GM12878 (cell line): Measurements from ENCODE around the gene SAMSN1. TPM values are rescaled to one million over a fixed set of nuclear protein-coding genes. Genes with fewer than 3 reads are reported as not detected.

ENCODE experiments used
- ATAC-seq: fragments of 200-7000 bp; cut with Tn5 transposase; 3 replicates; pipeline ENCODE4 v1.9.1; 2020; ENCODE audit warnings: mild to moderate bottlenecking, moderate library complexity
- BruUV-seq: library from RNA; stranded (reverse); fragments of 400-500 nt; replicated peaks from 2 replicates; lab custom pipeline; 2021; lab: Mats Ljungman, UMichigan
- CTCF ChIA-PET: fragments of 300-600 bp; sonication (Branson Sonifier 250); formaldehyde crosslinking; extraction: SDS; loops from one replicate; lab custom pipeline; 2021; ENCODE audit warnings: inconsistent platforms; lab: Yijun Ruan, JAX
- POLR2A ChIA-PET: fragments of 350-600 bp; formaldehyde crosslinking; extraction: SDS; loops from one replicate; lab custom pipeline; 2021; ENCODE audit warnings: inconsistent platforms; lab: Charles Lee
- RAD21 ChIA-PET: fragments of 300-600 bp; sonication (Branson Sonifier 250); formaldehyde crosslinking; loops from one replicate; lab custom pipeline; 2023; ENCODE audit warnings: antibody characterized with exemption; ENCODE audit not compliant: unreplicated experiment; lab: Charles Lee
- SMC1A ChIA-PET: fragments of 300-600 bp; sonication (Branson Sonifier 250); formaldehyde crosslinking; loops from one replicate; lab custom pipeline; 2023; ENCODE audit not compliant: unreplicated experiment, uncharacterized antibody; lab: Charles Lee
- DNase-seq: peaks from one replicate; pipeline ENCODE4 v3.0.0-alpha.2; 2011; ENCODE audit warnings: low read depth, low spot score
- FAIRE-seq: peaks from 3 replicates; lab custom pipeline; 2011; peaks lifted over from hg19 to GRCh38; lab: Jason Lieb, UNC
- H2AFZ ChIP-seq: 2 replicates; pipeline ENCODE4 v1.6.0; 2011; ENCODE audit warnings: low read depth, low read length, control low read depth; ENCODE audit not compliant: control insufficient read depth
- H3K27ac ChIP-seq: 2 replicates; pipeline ENCODE4 v1.5.1; 2011; ENCODE audit warnings: control low read depth; ENCODE audit not compliant: control insufficient read depth, insufficient read depth
- H3K27me3 ChIP-seq, 2 experiments: replicated peaks in 1 of 2; 2 replicates each; pipeline versions ENCODE4 v1.6.0 to v1.6.1; 2011; ENCODE audit warnings: low read length in 1 of 2; ENCODE audit not compliant: control insufficient read depth in 2 of 2, insufficient read depth in 2 of 2
- H3K36me3 ChIP-seq, 2 experiments: 2 replicates each; pipeline ENCODE4 v1.5.1; 2011; ENCODE audit warnings: low read length in 1 of 2; ENCODE audit not compliant: control insufficient read depth in 2 of 2, insufficient read depth in 2 of 2
- H3K4me1 ChIP-seq: 2 replicates; pipeline ENCODE4 v1.6.1; 2011; ENCODE audit warnings: mild to moderate bottlenecking, low read length, moderate library complexity, mixed read lengths; ENCODE audit not compliant: control insufficient read depth, insufficient read depth
- H3K4me2 ChIP-seq: 2 replicates; pipeline ENCODE4 v1.6.0; 2011; ENCODE audit warnings: control low read depth; ENCODE audit not compliant: control insufficient read depth, insufficient read depth
- H3K4me3 ChIP-seq: fragments of 200-600 bp; sonication (generic); 2 replicates; pipeline ENCODE4 v1.5.1; 2016
- H3K79me2 ChIP-seq: 2 replicates; pipeline ENCODE4 v1.6.0; 2011; ENCODE audit warnings: low read length; ENCODE audit not compliant: control insufficient read depth, insufficient read depth
- H3K9ac ChIP-seq: 2 replicates; pipeline ENCODE4 v1.8.0; 2011; ENCODE audit warnings: low read length, control low read depth, mixed read lengths; ENCODE audit not compliant: control insufficient read depth, insufficient read depth
- H3K9me3 ChIP-seq: replicated peaks from 3 replicates; pipeline ENCODE4 v1.5.1; 2011; ENCODE audit warnings: mild to moderate bottlenecking, low read length; ENCODE audit not compliant: control insufficient read depth, insufficient read depth
- H4K20me1 ChIP-seq: 2 replicates; pipeline ENCODE4 v1.6.0; 2011; ENCODE audit not compliant: control insufficient read depth, insufficient read depth
- ATF7 ChIP-seq: fragments of 450-650 bp; IDR thresholded peaks from 2 replicates; pipeline ENCODE4 v1.6.1; 2016; ENCODE audit warnings: low read depth, mild to moderate bottlenecking
- BRCA1 ChIP-seq: IDR thresholded peaks from 2 replicates; pipeline ENCODE4 v1.6.1; 2011; ENCODE audit warnings: low read depth, low read length, improper control_type of control experiment
- DPF2 ChIP-seq: fragments of 450-650 bp; IDR thresholded peaks from 2 replicates; pipeline ENCODE4 v1.6.1; 2017; ENCODE audit warnings: mild to moderate bottlenecking
- FOS ChIP-seq: IDR thresholded peaks from 3 replicates; pipeline ENCODE4 v1.6.1; 2011; ENCODE audit warnings: borderline replicate concordance; ENCODE audit not compliant: insufficient read length; ENCODE audit errors: extremely low read depth
- KDM1A ChIP-seq: fragments of 200-600 bp; sonication (generic); IDR thresholded peaks from 2 replicates; pipeline ENCODE4 v1.6.1; 2016; ENCODE audit warnings: borderline replicate concordance
- KLF5 ChIP-seq: fragments of 450-650 bp; IDR thresholded peaks from 2 replicates; pipeline ENCODE4 v1.6.1; 2014; ENCODE audit warnings: mild to moderate bottlenecking; ENCODE audit not compliant: partially characterized antibody
- MYB ChIP-seq: fragments of 150-350 bp; IDR thresholded peaks from 2 replicates; pipeline ENCODE4 v1.6.1; 2014; ENCODE audit warnings: mild to moderate bottlenecking, low read depth, low read length, borderline replicate concordance
- STAT1 ChIP-seq: fragments of 450-650 bp; conservative IDR thresholded peaks from 2 replicates; pipeline ENCODE4 v1.6.1; 2014; ENCODE audit warnings: antibody characterized with exemption, mild to moderate bottlenecking
- SUPT20H ChIP-seq: IDR thresholded peaks from 2 replicates; pipeline ENCODE4 v1.6.1; 2011; ENCODE audit warnings: low read depth, mild to moderate bottlenecking, low read length, moderate library complexity, borderline replicate concordance; ENCODE audit not compliant: control insufficient read depth
- TAF1 ChIP-seq: IDR thresholded peaks from 2 replicates; pipeline ENCODE4 v1.6.1; 2011; ENCODE audit warnings: mild to moderate bottlenecking, low read depth, low read length, borderline replicate concordance
- ZNF207 ChIP-seq: fragments of 450-650 bp; IDR thresholded peaks from 2 replicates; pipeline ENCODE4 v1.6.1; 2014; ENCODE audit warnings: antibody characterized with exemption, mild to moderate bottlenecking, borderline replicate concordance
- WGBS: methylation state at CpG from one replicate; pipeline ENCODE4 v1.1.6; 2016; ENCODE audit warnings: low lambda C conversion rate; ENCODE audit not compliant: insufficient replicate concordance, insufficient coverage; ENCODE audit errors: missing lambda C conversion rate; 5-methylcytosine and 5-hydroxymethylcytosine counted together
- in situ Hi-C: fragments of 300-500 bp; cut with MboI; formaldehyde crosslinking; loops from 9 replicates; pipeline ENCODE4 v1.14.3; 2018; ENCODE audit warnings: mixed read lengths
- intact Hi-C: fragments of 100-400 bp; cut with micrococcal nuclease; formaldehyde crosslinking; loops from one replicate; pipeline ENCODE4 v1.14.2; 2022; ENCODE audit not compliant: unreplicated experiment
- polyA plus RNA-seq, 11 experiments: library from polyadenylated mRNA; depleted of rRNA in 4 of 11; unstranded in 6 of 11; stranded (reverse) in 5 of 11; fragments of >200 nt; fragmentation: Nextera tagmentation in 4 of 11; fragmentation: Illumina TruSeq in 1 of 11; extraction: Ambion mirVana in 4 of 11; extraction: Trizol in 1 of 11; gene quantifications; 1 replicate in 1 of 11; 2 replicates in 10 of 11; pipeline versions ENCODE4 v1.2.1 to v1.2.3, GENCODE V29; 2011 to 2016; ENCODE audit warnings: inconsistent platforms in 2 of 11, missing spikeins in 2 of 11, low read depth in 1 of 11
- total RNA-seq, 4 experiments: library from RNA; depleted of rRNA in 3 of 4; stranded (reverse); fragments of >200 nt in 3 of 4; fragmentation: Illumina TruSeq in 1 of 4; extraction: Trizol in 1 of 4; gene quantifications; 2 replicates each; pipeline versions ENCODE4 v1.2.1 to v1.2.3, GENCODE V29; 2013 to 2021
- TF ChIP-seq, protein P1 (sequence below): IDR thresholded peaks from 2 replicates; pipeline ENCODE4 v1.6.1; 2012; ENCODE audit warnings: mild to moderate bottlenecking, low read depth, low read length
- TF ChIP-seq, protein P2 (sequence below): fragments of 450-650 bp; IDR thresholded peaks from 2 replicates; pipeline ENCODE4 v1.6.1; 2018; ENCODE audit warnings: mild to moderate bottlenecking, low read depth, moderate library complexity; ENCODE audit not compliant: partially characterized antibody

Gene SAMSN1
- total and polyA plus RNA-seq, 10 of the 15 experiments (the other 5 are each of a cell fraction or from before 2014, with no cell fraction given): 23.2 to 102 (median 44.9) TPM

DNA sequence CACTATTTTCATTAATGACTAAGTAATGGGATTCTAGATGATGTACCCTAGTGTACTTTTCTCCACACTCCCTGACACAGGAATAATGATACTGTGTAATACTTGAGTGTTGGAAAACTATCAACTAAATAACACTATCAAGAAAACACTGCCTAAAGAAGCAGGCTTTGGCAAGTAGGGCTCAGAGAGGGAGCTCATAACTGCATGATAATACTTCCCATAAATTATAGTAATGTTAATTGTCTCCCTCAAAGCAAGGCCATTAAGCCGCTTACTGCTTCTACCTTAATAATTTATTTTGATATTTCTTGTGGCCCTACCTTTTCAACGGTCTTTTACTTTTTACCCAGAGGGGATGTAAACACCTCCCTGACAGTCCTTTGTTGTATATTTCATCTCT, 69.0 kb downstream of the SAMSN1 start:
- ChIA-PET SMC1A (interaction anchor here (1.1 to 1.5 kb wide), 2 partner anchors 11 to 48 kb away, joined by 3 to 5 read pairs; no protein-coding TSS in a partner anchor), CTCF (interaction anchor here (1.5 kb wide), 1 partner anchor 22 kb away, joined by 4 read pairs; no protein-coding TSS in a partner anchor), RAD21 (no interaction called here), POLR2A (interaction anchor here (0.8 kb wide), 1 partner anchor 12 kb away, joined by 3 read pairs; no protein-coding TSS in a partner anchor)
- BruUV-seq: no TSS peak
- H3K4me2 ChIP-seq: no peak overlapping the region
- DNase-seq (no peak), FAIRE-seq (no peak), ATAC-seq (no peak)
- no peak overlapping the region for H3K9ac ChIP-seq
- in situ Hi-C loops: no loop called here
- intact Hi-C loops: no loop called here
- 100% methylated on average over 2 of the region's 2 CpGs for WGBS
- H4K20me1 ChIP-seq: no peaks in the 10 kb centered on the region
- no peak overlapping the region for H3K27ac ChIP-seq
- TF ChIP-seq KDM1A (no peak), TAF1 (no peak), SUPT20H (no peak), ZNF207 (no peak), DPF2 (no peak), BRCA1 (no peak), STAT1 (no peak), ATF7 (no peak)
- no peaks in the 10 kb centered on the region for H3K9me3 ChIP-seq
- no peaks in the 10 kb centered on the region for H3K36me3 ChIP-seq
- no peaks in the 10 kb centered on the region for H3K79me2 ChIP-seq
- no peaks in the 10 kb centered on the region for H3K27me3 ChIP-seq
- H3K4me3 ChIP-seq: no peak overlapping the region
- H3K4me1 ChIP-seq: peaks cover 6% of the 10 kb centered on the region
- H2AFZ ChIP-seq: no peak overlapping the region

DNA sequence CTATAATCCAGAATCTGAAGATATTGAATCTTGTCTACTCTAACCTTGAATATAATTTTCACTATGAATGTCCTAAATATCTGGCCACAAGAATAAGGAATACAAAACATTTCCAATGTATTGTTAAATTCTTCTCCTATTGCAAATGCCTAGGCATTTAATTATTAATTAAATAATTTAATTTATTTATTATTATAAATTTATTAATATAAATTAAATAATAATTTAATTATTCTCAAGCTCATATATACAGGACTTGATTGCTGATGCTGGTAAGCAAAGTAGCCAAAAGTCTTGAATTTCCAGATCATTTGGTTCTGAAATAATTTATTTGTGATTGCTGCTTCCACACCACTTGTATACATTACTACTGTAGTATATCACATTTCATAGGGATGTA, 71.1 kb downstream of the SAMSN1 start:
- Histone ChIP-seq H3K4me3 (no peak overlapping the region), H3K9me3 (no peaks in the 10 kb centered on the region), H4K20me1 (no peaks in the 10 kb centered on the region), H3K79me2 (no peaks in the 10 kb centered on the region), H3K9ac (no peak overlapping the region), H3K27me3 (no peaks in the 10 kb centered on the region), H3K4me1 (no peaks in the 10 kb centered on the region), H2AFZ (no peak overlapping the region), H3K4me2 (no peak overlapping the region), H3K27ac (no peak overlapping the region), H3K36me3 (no peaks in the 10 kb centered on the region)
- no TSS peak for BruUV-seq
- intact Hi-C loops (no loop called here), in situ Hi-C loops (no loop called here)
- ATAC-seq: no peak
- CTCF ChIA-PET: interaction anchor here (1.0 kb wide), 1 partner anchor 12 kb away, joined by 3 read pairs; no protein-coding TSS in a partner anchor
- POLR2A ChIA-PET: interaction anchor here (0.6 kb wide), 1 partner anchor 258 kb away, joined by 4 read pairs; no protein-coding TSS in a partner anchor
- RAD21 ChIA-PET: no interaction called here
- SMC1A ChIA-PET: no interaction called here
- DNase-seq: no peak
- FAIRE-seq: no peak
- no peak for TF ChIP-seq KLF5
- TF ChIP-seq, protein P1, sequence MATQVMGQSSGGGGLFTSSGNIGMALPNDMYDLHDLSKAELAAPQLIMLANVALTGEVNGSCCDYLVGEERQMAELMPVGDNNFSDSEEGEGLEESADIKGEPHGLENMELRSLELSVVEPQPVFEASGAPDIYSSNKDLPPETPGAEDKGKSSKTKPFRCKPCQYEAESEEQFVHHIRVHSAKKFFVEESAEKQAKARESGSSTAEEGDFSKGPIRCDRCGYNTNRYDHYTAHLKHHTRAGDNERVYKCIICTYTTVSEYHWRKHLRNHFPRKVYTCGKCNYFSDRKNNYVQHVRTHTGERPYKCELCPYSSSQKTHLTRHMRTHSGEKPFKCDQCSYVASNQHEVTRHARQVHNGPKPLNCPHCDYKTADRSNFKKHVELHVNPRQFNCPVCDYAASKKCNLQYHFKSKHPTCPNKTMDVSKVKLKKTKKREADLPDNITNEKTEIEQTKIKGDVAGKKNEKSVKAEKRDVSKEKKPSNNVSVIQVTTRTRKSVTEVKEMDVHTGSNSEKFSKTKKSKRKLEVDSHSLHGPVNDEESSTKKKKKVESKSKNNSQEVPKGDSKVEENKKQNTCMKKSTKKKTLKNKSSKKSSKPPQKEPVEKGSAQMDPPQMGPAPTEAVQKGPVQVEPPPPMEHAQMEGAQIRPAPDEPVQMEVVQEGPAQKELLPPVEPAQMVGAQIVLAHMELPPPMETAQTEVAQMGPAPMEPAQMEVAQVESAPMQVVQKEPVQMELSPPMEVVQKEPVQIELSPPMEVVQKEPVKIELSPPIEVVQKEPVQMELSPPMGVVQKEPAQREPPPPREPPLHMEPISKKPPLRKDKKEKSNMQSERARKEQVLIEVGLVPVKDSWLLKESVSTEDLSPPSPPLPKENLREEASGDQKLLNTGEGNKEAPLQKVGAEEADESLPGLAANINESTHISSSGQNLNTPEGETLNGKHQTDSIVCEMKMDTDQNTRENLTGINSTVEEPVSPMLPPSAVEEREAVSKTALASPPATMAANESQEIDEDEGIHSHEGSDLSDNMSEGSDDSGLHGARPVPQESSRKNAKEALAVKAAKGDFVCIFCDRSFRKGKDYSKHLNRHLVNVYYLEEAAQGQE: no peak
- no peak for TF ChIP-seq MYB
- no peak for TF ChIP-seq FOS
- TF ChIP-seq, protein P2, sequence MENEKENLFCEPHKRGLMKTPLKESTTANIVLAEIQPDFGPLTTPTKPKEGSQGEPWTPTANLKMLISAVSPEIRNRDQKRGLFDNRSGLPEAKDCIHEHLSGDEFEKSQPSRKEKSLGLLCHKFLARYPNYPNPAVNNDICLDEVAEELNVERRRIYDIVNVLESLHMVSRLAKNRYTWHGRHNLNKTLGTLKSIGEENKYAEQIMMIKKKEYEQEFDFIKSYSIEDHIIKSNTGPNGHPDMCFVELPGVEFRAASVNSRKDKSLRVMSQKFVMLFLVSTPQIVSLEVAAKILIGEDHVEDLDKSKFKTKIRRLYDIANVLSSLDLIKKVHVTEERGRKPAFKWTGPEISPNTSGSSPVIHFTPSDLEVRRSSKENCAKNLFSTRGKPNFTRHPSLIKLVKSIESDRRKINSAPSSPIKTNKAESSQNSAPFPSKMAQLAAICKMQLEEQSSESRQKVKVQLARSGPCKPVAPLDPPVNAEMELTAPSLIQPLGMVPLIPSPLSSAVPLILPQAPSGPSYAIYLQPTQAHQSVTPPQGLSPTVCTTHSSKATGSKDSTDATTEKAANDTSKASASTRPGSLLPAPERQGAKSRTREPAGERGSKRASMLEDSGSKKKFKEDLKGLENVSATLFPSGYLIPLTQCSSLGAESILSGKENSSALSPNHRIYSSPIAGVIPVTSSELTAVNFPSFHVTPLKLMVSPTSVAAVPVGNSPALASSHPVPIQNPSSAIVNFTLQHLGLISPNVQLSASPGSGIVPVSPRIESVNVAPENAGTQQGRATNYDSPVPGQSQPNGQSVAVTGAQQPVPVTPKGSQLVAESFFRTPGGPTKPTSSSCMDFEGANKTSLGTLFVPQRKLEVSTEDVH: no peak
